Activated CD4-positive, alpha-beta T cell treated with anti-CD3 and anti-CD28 coated beads, Interleukin-2, amount 50 U/mL, for 24 hours (primary cell): ENCODE data around the gene PLA2G3.

Experiments
- DNase-seq, 2 donors: peaks; one replicate each; pipeline ENCODE4 v3.0.0-alpha.2; 2020; ENCODE audit warnings: low read depth in 1 of 2, low spot score in 1 of 2

The PLA2G3 gene

GRCh38 chr22:31148488-31148887 is 8.2 kb upstream of the PLA2G3 start:
- DNase-seq: no peak

- DNase-seq: no peak
These were observed 3.9 kb upstream of the PLA2G3 start for GRCh38 chr22:31144223-31144622.

GRCh38 chr22:31143537-31143936 is 3.2 kb upstream of the PLA2G3 start:
- DNase-seq: no peak

GRCh38 chr22:31143038-31143437 is 2.7 kb upstream of the PLA2G3 start:
- DNase-seq: no peak

GRCh38 chr22:31142285-31142684 is 2.0 kb upstream of the PLA2G3 start:
- DNase-seq: no peak

GRCh38 chr22:31141551-31141950 is 1.2 kb upstream of the PLA2G3 start:
- DNase-seq: no peak

GRCh38 chr22:31140746-31141145 is 438 bp upstream of the PLA2G3 start:
- DNase-seq: no peak

- no peak for DNase-seq
These were observed 1.2 kb downstream of the PLA2G3 start for GRCh38 chr22:31139066-31139465.

- no peak for DNase-seq
These were observed 2.2 kb downstream of the PLA2G3 start for GRCh38 chr22:31138126-31138525.

GRCh38 chr22:31137721-31138120 is 2.6 kb downstream of the PLA2G3 start:
- no peak for DNase-seq

- no peak for DNase-seq
These were observed 3.6 kb downstream of the PLA2G3 start for GRCh38 chr22:31136711-31137110.

- no peak for DNase-seq
These were observed 4.2 kb downstream of the PLA2G3 start for GRCh38 chr22:31136155-31136554.

GRCh38 chr22:31135706-31136105 is 4.6 kb downstream of the PLA2G3 start:
- DNase-seq: no peak

- DNase-seq: no peak
These were observed 5.6 kb downstream of the PLA2G3 start for GRCh38 chr22:31134688-31135087.

- no peak for DNase-seq
These were observed 6.4 kb downstream of the PLA2G3 start for GRCh38 chr22:31133911-31134310.

- DNase-seq: no peak
These were observed 9.4 kb downstream of the PLA2G3 start for GRCh38 chr22:31130873-31131272.

GRCh38 chr22:31128156-31128555 is 12.2 kb downstream of the PLA2G3 start:
- no peak for DNase-seq

- no peak for DNase-seq
These were observed 13.0 kb downstream of the PLA2G3 start for GRCh38 chr22:31127181-31127772.

GRCh38 chr22:31126869-31127175 is 13.5 kb downstream of the PLA2G3 start:
- no peak for DNase-seq

GRCh38 chr22:31126128-31126868 is 14.0 kb downstream of the PLA2G3 start:
- DNase-seq: no peak

GRCh38 chr22:31125521-31126117 is 14.7 kb downstream of the PLA2G3 start:
- no peak for DNase-seq

- no peak for DNase-seq
These were observed 15.4 kb downstream of the PLA2G3 start for GRCh38 chr22:31124811-31125465.
